ENCODE measurements around the gene LDLRAD3.

Gene LDLRAD3

GRCh38 chr11:36091256-36091811 lies 147.5 kb downstream of the LDLRAD3 start:
- Histone ChIP-seq H3K9me3 (ENCODE audit: control insufficient read depth, low read length) (peaks cover 13% of the 10 kb centered on the region), H3K4me1 (ENCODE audit: control insufficient read depth, insufficient read depth, low read length, poor library complexity, severe bottlenecking) (peaks cover 67% of the 10 kb centered on the region), H3K4me3 (ENCODE audit: extremely low read depth, insufficient read depth, low read length, poor library complexity, severe bottlenecking) (no peak overlapping the region), H3K27ac (ENCODE audit: low read depth, low read length, severe bottlenecking) (peak overlapping the region; percentile 87), H3K36me3 (ENCODE audit: control insufficient read depth, insufficient read depth, low read length) (peaks cover 40% of the 10 kb centered on the region)
- 80% methylated on average over 1 of the region's 7 CpGs; no CpG with 5 or more reads in 1 of the 2 experiments for WGBS, 2 experiments (ENCODE audit: insufficient coverage in 2 of 2)

GRCh38 chr11:36092314-36093030 lies 148.6 kb downstream of the LDLRAD3 start:
- peaks cover 13% of the 10 kb centered on the region for H3K9me3 ChIP-seq (ENCODE audit: control insufficient read depth, low read length)
- peak overlapping the region; percentile 87 for H3K27ac ChIP-seq (ENCODE audit: low read depth, low read length, severe bottlenecking)
- peaks cover 36% of the 10 kb centered on the region for H3K36me3 ChIP-seq (ENCODE audit: control insufficient read depth, insufficient read depth, low read length)
- 30 to 41% methylated on average over 3 of the region's 4 CpGs for WGBS, 2 experiments (ENCODE audit: insufficient coverage in 2 of 2)
- no peak overlapping the region for H3K4me3 ChIP-seq (ENCODE audit: extremely low read depth, insufficient read depth, low read length, poor library complexity, severe bottlenecking)
- H3K4me1 ChIP-seq (ENCODE audit: control insufficient read depth, insufficient read depth, low read length, poor library complexity, severe bottlenecking), result peaks cover 73% of the 10 kb centered on the region

GRCh38 chr11:36093548-36093947 lies 149.7 kb downstream of the LDLRAD3 start:
- Histone ChIP-seq H3K36me3 (ENCODE audit: control insufficient read depth, insufficient read depth, low read length) (peaks cover 35% of the 10 kb centered on the region), H3K4me1 (ENCODE audit: control insufficient read depth, insufficient read depth, low read length, poor library complexity, severe bottlenecking) (peaks cover 72% of the 10 kb centered on the region), H3K4me3 (ENCODE audit: extremely low read depth, insufficient read depth, low read length, poor library complexity, severe bottlenecking) (no peak overlapping the region), H3K9me3 (ENCODE audit: control insufficient read depth, low read length) (peaks cover 13% of the 10 kb centered on the region), H3K27ac (ENCODE audit: low read depth, low read length, severe bottlenecking) (no peak overlapping the region)
- WGBS, 2 experiments (ENCODE audit: insufficient coverage in 2 of 2), result 100% methylated on average over 3 to 4 of the region's 4 CpGs

GRCh38 chr11:36094164-36094563 lies 150.3 kb downstream of the LDLRAD3 start:
- peaks cover 41% of the 10 kb centered on the region for H3K36me3 ChIP-seq (ENCODE audit: control insufficient read depth, insufficient read depth, low read length)

GRCh38 chr11:36095716-36096115 lies 151.9 kb downstream of the LDLRAD3 start:
- no peak overlapping the region for H3K27ac ChIP-seq (ENCODE audit: low read depth, low read length, severe bottlenecking)
- WGBS, 2 experiments (ENCODE audit: insufficient coverage in 2 of 2), result 93% methylated on average over 7 to 8 of the region's 8 CpGs
- H3K36me3 ChIP-seq (ENCODE audit: control insufficient read depth, insufficient read depth, low read length), result peaks cover 54% of the 10 kb centered on the region
- H3K9me3 ChIP-seq (ENCODE audit: control insufficient read depth, low read length), result peaks cover 13% of the 10 kb centered on the region
- H3K4me3 ChIP-seq (ENCODE audit: extremely low read depth, insufficient read depth, low read length, poor library complexity, severe bottlenecking), result no peak overlapping the region
- H3K4me1 ChIP-seq (ENCODE audit: control insufficient read depth, insufficient read depth, low read length, poor library complexity, severe bottlenecking), result peaks cover 63% of the 10 kb centered on the region

More at GRCh38 chr11:36094164-36094563, 150.3 kb downstream of the LDLRAD3 start:
- Histone ChIP-seq H3K27ac (ENCODE audit: low read depth, low read length, severe bottlenecking) (no peak overlapping the region), H3K4me3 (ENCODE audit: extremely low read depth, insufficient read depth, low read length, poor library complexity, severe bottlenecking) (no peak overlapping the region), H3K9me3 (ENCODE audit: control insufficient read depth, low read length) (peaks cover 13% of the 10 kb centered on the region), H3K4me1 (ENCODE audit: control insufficient read depth, insufficient read depth, low read length, poor library complexity, severe bottlenecking) (peaks cover 72% of the 10 kb centered on the region)
- WGBS, 2 experiments (ENCODE audit: insufficient coverage in 2 of 2), result 100% methylated on average over 1 of the region's 2 CpGs

- Histone ChIP-seq H3K4me1 (ENCODE audit: control insufficient read depth, insufficient read depth, low read length, poor library complexity, severe bottlenecking) (peaks cover 48% of the 10 kb centered on the region), H3K9me3 (ENCODE audit: control insufficient read depth, low read length) (peaks cover 13% of the 10 kb centered on the region), H3K27ac (ENCODE audit: low read depth, low read length, severe bottlenecking) (no peak overlapping the region), H3K4me3 (ENCODE audit: extremely low read depth, insufficient read depth, low read length, poor library complexity, severe bottlenecking) (no peak overlapping the region), H3K36me3 (ENCODE audit: control insufficient read depth, insufficient read depth, low read length) (peaks cover 67% of the 10 kb centered on the region)
- 81 to 83% methylated on average over 6 of the region's 6 CpGs for WGBS, 2 experiments (ENCODE audit: insufficient coverage in 2 of 2)
Measured at GRCh38 chr11:36097219-36097650, 153.4 kb downstream of the LDLRAD3 start.

GRCh38 chr11:36098087-36098486 lies 154.2 kb downstream of the LDLRAD3 start:
- Histone ChIP-seq H3K36me3 (ENCODE audit: control insufficient read depth, insufficient read depth, low read length) (peaks cover 74% of the 10 kb centered on the region), H3K4me1 (ENCODE audit: control insufficient read depth, insufficient read depth, low read length, poor library complexity, severe bottlenecking) (peaks cover 39% of the 10 kb centered on the region), H3K9me3 (ENCODE audit: control insufficient read depth, low read length) (peaks cover 13% of the 10 kb centered on the region), H3K4me3 (ENCODE audit: extremely low read depth, insufficient read depth, low read length, poor library complexity, severe bottlenecking) (no peak overlapping the region), H3K27ac (ENCODE audit: low read depth, low read length, severe bottlenecking) (peak overlapping the region; percentile 42)
- WGBS, 2 experiments (ENCODE audit: insufficient coverage in 2 of 2), result 78 to 88% methylated on average over 4 to 6 of the region's 6 CpGs

GRCh38 chr11:36098853-36099375 lies 155.1 kb downstream of the LDLRAD3 start:
- WGBS, 2 experiments (ENCODE audit: insufficient coverage in 2 of 2), result 80% methylated on average over 1 of the region's 2 CpGs; no CpG with 5 or more reads in 1 of the 2 experiments
- H3K27ac ChIP-seq (ENCODE audit: low read depth, low read length, severe bottlenecking), result no peak overlapping the region
- no peak overlapping the region for H3K4me3 ChIP-seq (ENCODE audit: extremely low read depth, insufficient read depth, low read length, poor library complexity, severe bottlenecking)
- H3K36me3 ChIP-seq (ENCODE audit: control insufficient read depth, insufficient read depth, low read length), result peaks cover 68% of the 10 kb centered on the region
- H3K9me3 ChIP-seq (ENCODE audit: control insufficient read depth, low read length), result peaks cover 7% of the 10 kb centered on the region
- H3K4me1 ChIP-seq (ENCODE audit: control insufficient read depth, insufficient read depth, low read length, poor library complexity, severe bottlenecking), result peaks cover 33% of the 10 kb centered on the region

GRCh38 chr11:36101466-36101865 lies 157.6 kb downstream of the LDLRAD3 start:
- Histone ChIP-seq H3K9me3 (ENCODE audit: control insufficient read depth, low read length) (no peaks in the 10 kb centered on the region), H3K27ac (ENCODE audit: low read depth, low read length, severe bottlenecking) (no peak overlapping the region), H3K4me1 (ENCODE audit: control insufficient read depth, insufficient read depth, low read length, poor library complexity, severe bottlenecking) (peaks cover 48% of the 10 kb centered on the region), H3K36me3 (ENCODE audit: control insufficient read depth, insufficient read depth, low read length) (peaks cover 52% of the 10 kb centered on the region), H3K4me3 (ENCODE audit: extremely low read depth, insufficient read depth, low read length, poor library complexity, severe bottlenecking) (no peak overlapping the region)
- WGBS, 2 experiments (ENCODE audit: insufficient coverage in 2 of 2), result 83% methylated on average over 1 of the region's 4 CpGs; no CpG with 5 or more reads in 1 of the 2 experiments

GRCh38 chr11:36102868-36103267 lies 159.0 kb downstream of the LDLRAD3 start:
- H3K4me3 ChIP-seq (ENCODE audit: extremely low read depth, insufficient read depth, low read length, poor library complexity, severe bottlenecking), result no peak overlapping the region
- H3K27ac ChIP-seq (ENCODE audit: low read depth, low read length, severe bottlenecking), result no peak overlapping the region
- peaks cover 61% of the 10 kb centered on the region for H3K36me3 ChIP-seq (ENCODE audit: control insufficient read depth, insufficient read depth, low read length)
- H3K9me3 ChIP-seq (ENCODE audit: control insufficient read depth, low read length), result peaks cover 4% of the 10 kb centered on the region
- 100% methylated on average over 1 to 3 of the region's 5 CpGs for WGBS, 2 experiments (ENCODE audit: insufficient coverage in 2 of 2)
- H3K4me1 ChIP-seq (ENCODE audit: control insufficient read depth, insufficient read depth, low read length, poor library complexity, severe bottlenecking), result peaks cover 35% of the 10 kb centered on the region
